Measurements from ENCODE around the gene FAM237B. TPM values are rescaled to one million over a fixed set of nuclear protein-coding genes. Genes with fewer than 3 reads are reported as not detected.
"Not testable (repeated sequence)": the region's sequence is repeated elsewhere in the genome, so short reads cannot be mapped to it uniquely, and the experiment has no call there.

FAM237B gene
- polyA plus RNA-seq (2012; ENCODE audit: low read depth, missing spikeins) = not detected

GRCh38 chr7:90320801-90321494 lies at the start of gene FAM237B:
TSS of gene FAM237B (minus strand) at chr7:90321304. CDS start at chr7:90319748, 1,556 bp downstream.
- TF ChIP-seq POLR2AphosphoS5 (IDR thresholded peaks at IDR 0.05; ENCODE audit: low read depth, low read length) (no peak), SPI1 (IDR thresholded peaks at IDR 0.05; ENCODE audit: low read depth, low read length) (no peak), PAX5 (IDR thresholded peaks at IDR 0.05; ENCODE audit: insufficient read depth, low read length, severe bottlenecking) (no peak), POU2F2 (IDR thresholded peaks at IDR 0.05; ENCODE audit: low read depth, low read length) (no peak)
- DNase-seq (ENCODE audit: insufficient read length, low spot score) = no peak
- no peak for FAIRE-seq

- TF ChIP-seq PAX5 (IDR thresholded peaks at IDR 0.05; ENCODE audit: insufficient read depth, low read length, severe bottlenecking) (no peak), SPI1 (IDR thresholded peaks at IDR 0.05; ENCODE audit: low read depth, low read length) (no peak), TAF1 (IDR thresholded peaks at IDR 0.05; ENCODE audit: low read depth, low read length) (no peak), POU2F2 (IDR thresholded peaks at IDR 0.05; ENCODE audit: low read depth, low read length) (no peak), POLR2AphosphoS5 (IDR thresholded peaks at IDR 0.05; ENCODE audit: low read depth, low read length) (no peak)
- no peak for FAIRE-seq
- no peak for DNase-seq (ENCODE audit: insufficient read length, low spot score)
Observed at GRCh38 chr7:90351987-90352386, 30.9 kb upstream of the FAM237B start.

- DNase-seq (ENCODE audit: insufficient read length, low spot score); FAIRE-seq: not testable (repeated sequence)
Observed at GRCh38 chr7:90350032-90350431, 28.9 kb upstream of the FAM237B start.

GRCh38 chr7:90349305-90349704 lies 28.2 kb upstream of the FAM237B start:
- FAIRE-seq (no peak), DNase-seq (ENCODE audit: insufficient read length, low spot score) (no peak)
- TF ChIP-seq POLR2A (IDR thresholded peaks at IDR 0.05; ENCODE audit: low read depth, low read length) (no peak), TAF1 (IDR thresholded peaks at IDR 0.05; ENCODE audit: low read depth, low read length) (no peak), POLR2AphosphoS5 (IDR thresholded peaks at IDR 0.05; ENCODE audit: low read depth, low read length) (no peak), POU2F2 (IDR thresholded peaks at IDR 0.05; ENCODE audit: low read depth, low read length) (no peak), SPI1 (IDR thresholded peaks at IDR 0.05; ENCODE audit: low read depth, low read length) (no peak), PAX5 (IDR thresholded peaks at IDR 0.05; ENCODE audit: insufficient read depth, low read length, severe bottlenecking) (no peak)

- FAIRE-seq (no peak), DNase-seq (ENCODE audit: insufficient read length, low spot score) (no peak)
- TF ChIP-seq POLR2AphosphoS5 (IDR thresholded peaks at IDR 0.05; ENCODE audit: low read depth, low read length) (no peak), SPI1 (IDR thresholded peaks at IDR 0.05; ENCODE audit: low read depth, low read length) (no peak), PAX5 (IDR thresholded peaks at IDR 0.05; ENCODE audit: insufficient read depth, low read length, severe bottlenecking) (no peak), TAF1 (IDR thresholded peaks at IDR 0.05; ENCODE audit: low read depth, low read length) (no peak), POU2F2 (IDR thresholded peaks at IDR 0.05; ENCODE audit: low read depth, low read length) (no peak), POLR2A (IDR thresholded peaks at IDR 0.05; ENCODE audit: low read depth, low read length) (no peak)
Observed at GRCh38 chr7:90347759-90348158, 26.7 kb upstream of the FAM237B start.

- TF ChIP-seq POLR2AphosphoS5 (IDR thresholded peaks at IDR 0.05; ENCODE audit: low read depth, low read length) (peak; percentile 98), PAX5 (IDR thresholded peaks at IDR 0.05; ENCODE audit: insufficient read depth, low read length, severe bottlenecking) (no peak), POU2F2 (IDR thresholded peaks at IDR 0.05; ENCODE audit: low read depth, low read length) (peak; percentile 92), SPI1 (IDR thresholded peaks at IDR 0.05; ENCODE audit: low read depth, low read length) (peak; percentile 71), TAF1 (IDR thresholded peaks at IDR 0.05; ENCODE audit: low read depth, low read length) (peak; percentile 94), POLR2A (IDR thresholded peaks at IDR 0.05; ENCODE audit: low read depth, low read length) (peak; percentile 98)
- DNase-seq (ENCODE audit: insufficient read length, low spot score) = peak; percentile 66
- FAIRE-seq = peak; percentile 99
Observed at GRCh38 chr7:90346336-90347125, 25.4 kb upstream of the FAM237B start, which contains the start of gene GTPBP10. TSS of gene GTPBP10 (plus strand) at chr7:90346716. CDS start at chr7:90346742, 26 bp downstream.

GRCh38 chr7:90345595-90346335 lies 24.7 kb upstream of the FAM237B start:
- DNase-seq (ENCODE audit: insufficient read length, low spot score) (no peak), FAIRE-seq (no peak)
- TF ChIP-seq POLR2AphosphoS5 (IDR thresholded peaks at IDR 0.05; ENCODE audit: low read depth, low read length) = no peak
- peak; percentile 47 for TF ChIP-seq SPI1 (IDR thresholded peaks at IDR 0.05; ENCODE audit: low read depth, low read length)

GRCh38 chr7:90345016-90345415 lies 23.9 kb upstream of the FAM237B start:
- FAIRE-seq (no peak), DNase-seq (ENCODE audit: insufficient read length, low spot score) (no peak)
- no peak for TF ChIP-seq PAX5 (IDR thresholded peaks at IDR 0.05; ENCODE audit: insufficient read depth, low read length, severe bottlenecking)
- TF ChIP-seq POLR2A (IDR thresholded peaks at IDR 0.05; ENCODE audit: low read depth, low read length) = no peak
- TF ChIP-seq SPI1 (IDR thresholded peaks at IDR 0.05; ENCODE audit: low read depth, low read length) = no peak
- no peak for TF ChIP-seq POU2F2 (IDR thresholded peaks at IDR 0.05; ENCODE audit: low read depth, low read length)
- TF ChIP-seq POLR2AphosphoS5 (IDR thresholded peaks at IDR 0.05; ENCODE audit: low read depth, low read length) = no peak
- TF ChIP-seq TAF1 (IDR thresholded peaks at IDR 0.05; ENCODE audit: low read depth, low read length) = no peak

- TF ChIP-seq PAX5 (IDR thresholded peaks at IDR 0.05; ENCODE audit: insufficient read depth, low read length, severe bottlenecking) (no peak), POU2F2 (IDR thresholded peaks at IDR 0.05; ENCODE audit: low read depth, low read length) (no peak), TAF1 (IDR thresholded peaks at IDR 0.05; ENCODE audit: low read depth, low read length) (no peak), SPI1 (IDR thresholded peaks at IDR 0.05; ENCODE audit: low read depth, low read length) (no peak), POLR2A (IDR thresholded peaks at IDR 0.05; ENCODE audit: low read depth, low read length) (no peak), POLR2AphosphoS5 (IDR thresholded peaks at IDR 0.05; ENCODE audit: low read depth, low read length) (no peak)
- no peak for FAIRE-seq
- DNase-seq (ENCODE audit: insufficient read length, low spot score) = no peak
Observed at GRCh38 chr7:90337106-90337505, 16.0 kb upstream of the FAM237B start.

GRCh38 chr7:90334926-90335325 lies 13.8 kb upstream of the FAM237B start:
- not testable (repeated sequence) for DNase-seq (ENCODE audit: insufficient read length, low spot score); FAIRE-seq

Data from GM12891 (cell line).